Stimulated activated CD4-positive, alpha-beta T cell treated with anti-CD3 and anti-CD28 coated beads, TNF-alpha, amount 100 ng/mL, for 4 hours (primary cell): ENCODE results near the gene SLC1A2.

Experiments used
- DNase-seq, 3 experiments: peaks; one replicate each; pipeline ENCODE4 v3.0.0-alpha.2; 2020; ENCODE audit warnings: low read depth in 3 of 3

Gene SLC1A2

DNA sequence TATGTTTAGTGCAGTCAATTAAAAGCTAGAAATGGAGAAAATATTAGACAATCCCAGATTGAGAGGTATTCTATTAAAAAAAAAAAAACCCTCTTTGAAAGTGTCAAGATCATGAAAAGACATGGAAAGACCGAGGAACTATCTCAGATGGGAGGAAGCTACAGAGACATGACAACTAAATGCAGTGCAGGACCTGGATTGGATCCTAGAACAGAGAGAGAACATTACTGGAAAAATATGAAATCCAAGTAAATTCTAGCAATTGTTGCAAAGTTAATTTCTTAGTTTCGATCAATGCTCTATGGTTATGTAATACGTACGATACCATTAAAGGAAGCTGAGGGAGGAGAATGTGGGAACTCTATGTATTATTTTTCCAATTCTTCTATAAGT lies 43.2 kb downstream of the SLC1A2 start:
- DNase-seq: no peak

DNA sequence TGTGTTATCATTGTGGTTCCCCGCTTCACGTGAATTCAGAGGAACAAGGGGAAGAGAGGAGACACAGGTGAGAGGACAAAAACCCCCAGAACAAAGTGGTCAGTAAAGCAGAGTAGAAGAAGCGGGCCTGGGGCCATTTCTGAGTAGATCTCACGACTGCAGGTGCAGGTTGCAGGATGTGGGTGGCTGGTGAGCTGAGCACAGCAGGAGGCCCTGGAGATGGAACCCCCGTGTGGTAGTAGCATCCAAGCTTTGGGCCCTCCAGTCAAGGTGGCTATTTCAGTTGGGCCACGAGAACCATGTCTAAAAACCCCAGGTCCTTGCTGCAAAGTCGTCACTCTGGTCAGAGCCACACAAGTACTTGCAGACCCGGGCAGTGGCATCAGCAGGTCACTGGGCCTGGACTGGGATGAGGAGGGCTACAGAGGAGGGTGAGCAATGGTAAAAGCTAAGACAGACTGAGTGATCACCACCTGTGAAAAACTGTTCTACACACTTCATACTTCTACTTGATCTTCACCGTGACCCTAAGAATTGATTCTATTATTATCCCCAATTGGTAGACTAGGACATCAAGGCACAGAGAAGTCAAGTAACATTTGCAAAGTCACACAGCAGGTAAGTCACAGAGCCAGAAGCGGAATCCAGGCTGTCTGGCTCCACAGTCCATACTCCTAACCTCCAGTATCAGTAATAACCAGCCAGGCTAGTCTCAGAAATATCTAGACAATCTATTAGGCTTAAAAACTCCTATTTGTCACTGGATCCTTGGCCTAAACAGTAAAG lies 43.8 kb downstream of the SLC1A2 start:
- no peak for DNase-seq

DNA sequence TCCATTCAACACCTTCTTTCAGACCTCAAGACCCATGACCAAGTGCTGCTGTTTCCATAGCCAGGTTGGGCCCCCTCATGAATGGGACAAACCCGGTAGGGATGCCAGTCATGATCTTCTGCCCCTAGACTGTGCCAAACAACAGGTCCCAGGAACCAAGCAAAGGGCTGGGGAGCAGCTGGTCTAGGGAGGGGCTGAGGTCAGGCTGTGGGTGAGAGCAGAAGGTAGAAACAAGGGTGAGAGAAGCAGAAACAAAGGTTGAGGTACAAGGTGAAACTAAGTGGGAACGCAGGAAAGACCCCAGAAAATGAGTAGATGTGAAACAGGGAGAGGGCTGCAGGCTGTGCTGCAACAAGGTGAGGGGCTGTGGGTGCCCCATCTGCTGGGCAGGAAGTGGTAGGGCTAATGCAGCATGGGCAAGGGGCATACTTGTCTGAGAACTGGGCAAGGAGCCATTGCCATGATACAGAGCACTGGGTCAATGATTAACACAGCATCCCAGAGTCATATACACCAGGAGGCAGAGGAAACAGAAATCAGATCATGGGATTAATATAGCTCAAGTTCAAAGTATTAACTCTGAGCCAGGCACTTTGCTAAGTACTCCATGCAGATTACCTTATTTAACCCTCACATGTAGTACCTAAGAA lies 45.9 kb downstream of the SLC1A2 start:
- DNase-seq: no peak

DNA sequence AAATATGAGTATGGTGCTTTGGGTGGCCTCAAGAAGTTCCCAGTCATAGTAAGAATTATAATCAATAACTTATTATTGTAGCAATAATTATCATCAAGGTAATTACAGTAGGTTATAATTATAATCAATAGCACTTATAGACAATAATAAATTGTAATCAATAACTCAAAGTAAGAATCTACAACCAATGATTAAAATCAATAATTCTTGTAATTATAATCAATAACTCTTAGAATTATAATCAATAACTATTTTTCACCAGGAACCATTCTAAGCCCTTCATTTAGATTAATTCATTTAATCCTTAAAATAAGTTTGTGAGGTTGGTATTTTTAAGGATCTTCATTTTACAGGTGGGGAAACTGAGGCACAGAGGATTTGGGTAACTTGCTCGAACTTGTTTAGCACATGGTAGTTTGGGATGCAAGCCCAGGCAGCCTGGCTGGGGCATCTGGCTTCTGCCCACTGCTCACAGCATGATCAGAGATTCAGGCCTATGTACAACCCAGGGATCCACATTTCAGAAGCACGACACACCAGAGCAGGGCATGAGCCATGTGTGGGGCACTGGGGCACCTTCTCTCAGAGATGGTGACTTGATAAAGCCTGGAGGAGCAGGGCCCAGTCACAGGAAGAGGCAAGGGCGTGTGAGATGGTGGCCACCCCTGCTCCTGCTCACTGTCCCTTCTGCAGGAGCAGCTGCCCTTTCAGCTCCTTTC lies 46.6 kb downstream of the SLC1A2 start:
- no peak for DNase-seq

DNA sequence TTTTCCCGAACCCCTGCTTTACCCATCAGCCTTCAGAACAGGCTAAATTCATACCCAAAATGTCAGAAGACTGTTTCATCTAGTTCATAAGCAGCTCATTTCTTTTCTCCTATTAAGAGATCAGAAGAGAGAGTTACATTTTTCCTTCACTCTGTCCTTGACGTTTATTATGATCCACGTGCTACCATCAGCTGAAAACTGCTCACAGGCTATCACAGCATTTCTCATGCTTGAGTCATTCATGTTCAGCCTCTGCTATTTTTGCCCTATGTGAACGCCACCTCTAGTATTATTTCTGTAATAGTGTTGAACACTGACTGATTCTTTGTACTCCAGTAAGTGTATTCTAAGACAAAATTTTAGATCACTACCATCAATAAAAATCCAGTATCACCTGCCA lies 51.9 kb downstream of the SLC1A2 start:
- no peak for DNase-seq

DNA sequence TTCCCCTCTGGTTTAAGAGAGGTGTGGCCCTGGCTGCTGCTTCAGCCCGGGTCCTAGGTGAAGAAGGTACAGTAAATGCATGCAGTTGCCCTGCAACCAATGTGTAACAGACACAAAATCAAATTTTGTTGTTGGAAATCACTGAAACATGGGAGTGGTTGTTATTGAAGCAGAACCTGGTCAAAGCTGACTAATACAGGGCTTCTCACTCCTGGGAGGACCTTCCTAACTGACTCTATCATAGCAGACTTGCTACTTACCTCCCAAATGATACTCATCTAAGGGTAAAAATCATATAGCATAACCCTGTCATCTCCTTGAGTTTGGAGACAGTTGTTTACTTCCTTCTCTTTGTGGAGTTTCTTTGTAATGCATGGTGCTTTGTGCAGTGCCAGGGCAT lies 52.6 kb downstream of the SLC1A2 start:
- DNase-seq: no peak

DNA sequence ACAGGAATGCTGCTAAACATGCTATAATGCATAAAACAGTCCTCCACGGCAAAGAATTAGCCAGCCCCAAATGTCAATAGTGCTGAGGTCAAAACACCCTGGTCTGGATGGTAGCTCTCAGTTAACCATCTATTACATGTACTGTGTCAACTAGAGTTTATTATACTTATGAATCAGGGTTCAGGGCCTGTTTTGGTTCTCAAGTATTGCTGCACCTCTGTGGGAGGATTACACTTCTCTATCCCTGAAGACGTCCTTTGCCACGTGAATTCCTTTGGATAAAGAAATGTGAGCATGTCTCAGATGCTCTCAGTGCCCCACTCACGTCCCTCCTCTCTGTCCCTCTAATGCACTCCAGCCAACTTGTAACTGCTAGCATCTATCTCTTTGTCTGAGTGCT lies 53.4 kb downstream of the SLC1A2 start:
- no peak for DNase-seq

DNA sequence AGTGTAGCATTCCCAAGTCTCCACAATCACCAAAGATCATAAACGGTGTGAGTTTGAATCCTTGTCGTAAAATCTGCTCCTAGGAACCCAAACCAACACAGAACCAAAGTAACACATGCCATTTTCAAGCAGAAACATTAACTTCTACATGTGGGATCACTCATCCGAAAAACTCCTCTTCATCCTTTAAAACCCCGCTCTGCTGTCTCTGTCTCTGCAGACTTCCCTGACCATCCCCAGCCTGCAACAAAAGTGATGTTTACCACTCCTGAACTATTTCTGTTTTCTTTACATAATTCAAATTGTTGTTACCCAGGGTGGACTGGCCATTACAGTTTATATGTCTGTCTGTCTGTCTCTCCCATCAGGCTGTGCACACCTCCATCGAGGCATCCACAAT lies 54.0 kb downstream of the SLC1A2 start:
- DNase-seq: no peak

DNA sequence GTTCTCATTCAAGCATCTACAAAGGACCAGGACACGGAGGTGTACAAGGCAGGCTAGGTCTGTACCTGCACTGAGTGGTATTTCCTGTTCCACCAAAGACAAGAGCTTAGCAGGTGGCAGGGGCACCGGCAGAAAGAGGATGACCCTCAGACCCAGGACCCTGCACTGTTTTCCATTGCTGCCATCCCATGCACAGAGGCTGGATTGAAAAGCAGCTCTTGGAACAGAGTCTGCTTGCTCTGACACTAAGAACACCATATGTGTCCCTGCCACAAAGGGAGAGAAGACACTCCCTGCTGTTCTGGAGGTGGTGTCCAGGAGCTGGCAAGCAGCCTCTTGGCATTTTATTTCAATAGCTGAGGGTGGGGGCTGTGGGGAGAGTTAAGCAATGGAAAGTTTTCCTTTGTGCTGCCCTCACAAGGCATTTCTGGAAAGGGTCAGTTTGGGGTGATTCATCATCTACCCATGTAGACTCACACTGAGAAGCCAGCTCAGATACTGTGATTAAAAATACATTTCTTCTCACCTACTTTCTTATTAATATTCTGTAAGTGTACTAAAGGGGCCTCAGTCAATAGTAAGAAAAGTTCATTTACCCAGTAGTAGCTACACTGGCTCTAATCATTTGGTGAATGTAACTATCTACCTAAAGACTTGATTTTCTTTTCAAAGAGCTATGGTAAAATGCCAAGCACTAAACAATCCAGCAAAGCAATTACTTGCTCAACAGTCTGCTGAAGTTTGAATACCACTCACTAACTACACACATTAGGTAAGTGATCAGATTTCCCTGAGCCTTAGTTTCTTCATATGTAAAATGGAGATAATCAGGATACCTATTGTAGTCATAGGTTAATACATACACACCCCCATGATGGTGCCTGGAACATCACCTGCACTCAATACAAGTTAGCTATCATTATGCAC lies 55.2 kb downstream of the SLC1A2 start:
- no peak for DNase-seq

DNA sequence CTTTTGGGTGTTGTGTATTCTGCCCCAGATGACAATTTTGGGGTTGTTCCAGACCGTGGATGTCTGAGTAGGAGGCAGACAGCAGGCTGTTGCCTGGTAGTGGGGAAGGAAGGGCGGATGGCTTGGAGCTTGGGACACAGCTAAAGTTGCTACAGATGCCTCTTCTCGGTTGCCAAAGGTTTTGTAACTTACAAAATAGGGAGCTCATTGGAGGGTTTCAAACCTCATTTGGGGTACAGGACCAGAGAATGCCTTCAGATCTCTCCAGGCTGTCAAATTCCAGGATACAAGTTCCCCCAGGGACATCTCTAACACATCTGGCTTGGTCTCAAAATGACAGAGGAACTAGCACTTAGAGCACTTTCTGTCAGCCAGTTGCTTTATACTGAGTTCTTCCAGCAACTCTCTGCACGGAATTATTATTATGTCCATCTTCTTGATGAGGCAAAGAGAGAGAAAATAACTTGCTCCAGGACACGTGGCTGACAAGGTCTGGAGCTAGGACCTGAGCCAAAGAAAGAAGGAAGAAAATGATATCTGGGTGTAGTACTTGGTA lies 56.0 kb downstream of the SLC1A2 start:
- DNase-seq: no peak

DNA sequence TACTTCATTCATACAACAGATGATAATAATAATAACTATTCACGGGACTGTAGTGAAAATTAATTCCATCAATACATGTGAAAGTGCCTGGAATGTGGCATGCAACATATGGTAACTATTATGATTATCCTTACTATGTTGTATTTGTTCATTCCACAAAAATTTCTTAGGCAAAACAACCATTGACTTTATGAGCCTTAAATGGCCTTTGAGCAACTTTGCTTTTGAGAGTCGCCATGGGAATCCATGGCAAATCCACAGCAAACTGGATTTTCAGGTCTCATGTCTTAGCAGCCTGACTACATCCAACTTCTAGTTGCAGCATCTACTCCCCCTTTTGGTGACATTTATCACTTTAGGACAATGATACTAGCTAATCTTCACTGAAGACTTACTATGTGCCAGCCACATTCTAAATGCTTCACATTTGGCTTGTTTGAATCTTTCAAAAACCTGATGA lies 56.8 kb downstream of the SLC1A2 start:
- DNase-seq: no peak

DNA sequence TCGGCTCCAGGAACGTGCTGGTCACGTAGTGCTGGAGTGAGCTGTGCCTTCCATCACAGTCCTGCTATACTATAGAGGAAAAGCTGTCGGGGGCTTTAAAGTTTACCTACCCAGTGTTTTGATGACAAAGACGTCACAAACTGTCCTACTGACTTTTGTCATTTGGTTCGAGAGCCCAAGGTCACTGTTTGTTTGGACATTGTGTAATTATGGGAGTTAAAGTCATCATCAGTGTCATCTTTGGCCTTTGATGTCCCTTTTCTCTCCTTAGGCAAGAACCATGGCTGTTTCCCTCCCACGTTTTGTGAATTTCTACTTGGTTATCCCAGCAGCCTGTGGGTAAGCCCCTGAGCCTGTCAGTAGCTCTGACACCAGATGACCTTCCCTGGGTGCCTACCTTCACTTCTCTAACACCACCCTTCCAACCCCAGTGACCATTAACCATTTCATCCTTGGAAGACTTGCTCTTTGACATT lies 59.3 kb downstream of the SLC1A2 start:
- DNase-seq: no peak

DNA sequence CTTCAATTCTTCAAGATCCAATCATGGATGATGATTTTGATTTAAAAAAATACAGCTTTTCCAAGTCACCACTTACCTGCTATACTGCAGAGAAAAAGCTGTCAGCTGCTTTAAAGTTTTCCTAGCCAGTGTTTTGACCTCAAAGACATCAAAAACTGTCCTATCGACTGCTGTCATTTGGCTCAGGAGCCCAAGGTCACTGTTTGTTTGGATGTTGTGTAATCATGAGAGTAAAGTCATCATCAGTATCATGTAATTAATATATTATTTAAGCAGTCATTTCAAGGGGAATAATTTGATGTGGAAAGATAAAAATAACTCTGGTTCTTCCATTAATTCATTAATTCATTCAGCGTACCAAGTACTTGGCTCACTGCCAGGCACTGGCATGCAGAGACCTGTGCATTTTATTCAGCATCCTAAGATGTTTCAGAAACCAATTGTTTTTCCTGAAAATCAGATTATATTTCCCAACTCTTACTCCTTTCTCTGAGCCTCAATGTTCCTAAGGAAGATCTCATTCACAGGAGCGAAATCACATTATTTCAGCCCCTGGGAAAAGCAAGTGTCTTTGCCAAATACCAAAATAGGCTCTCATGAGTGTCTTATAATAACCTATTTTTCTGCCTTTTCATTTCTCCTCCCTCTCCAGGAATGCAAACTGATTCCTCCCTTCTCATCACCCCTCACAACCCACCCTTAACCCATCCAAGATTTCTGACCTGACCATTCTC lies 59.9 kb downstream of the SLC1A2 start:
- DNase-seq: no peak

DNA sequence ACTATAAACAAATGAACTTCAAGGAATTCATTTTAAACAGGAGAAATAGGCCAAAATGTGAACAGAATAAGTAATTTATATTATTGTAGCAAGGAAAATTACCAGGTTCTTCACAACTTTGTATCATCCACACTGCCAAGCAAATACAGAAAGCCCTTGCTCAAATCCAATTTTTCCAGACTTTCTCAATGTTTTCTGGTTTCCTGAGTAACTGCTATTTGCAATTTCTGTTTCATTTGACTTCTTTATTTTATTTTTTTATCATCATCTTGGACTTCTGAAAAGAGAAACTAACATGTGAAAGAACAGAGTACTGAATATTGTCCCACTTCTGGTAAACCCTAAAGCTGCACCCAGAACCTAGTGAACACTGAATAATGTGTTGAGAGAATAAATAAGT lies 61.0 kb downstream of the SLC1A2 start:
- no peak for DNase-seq

DNA sequence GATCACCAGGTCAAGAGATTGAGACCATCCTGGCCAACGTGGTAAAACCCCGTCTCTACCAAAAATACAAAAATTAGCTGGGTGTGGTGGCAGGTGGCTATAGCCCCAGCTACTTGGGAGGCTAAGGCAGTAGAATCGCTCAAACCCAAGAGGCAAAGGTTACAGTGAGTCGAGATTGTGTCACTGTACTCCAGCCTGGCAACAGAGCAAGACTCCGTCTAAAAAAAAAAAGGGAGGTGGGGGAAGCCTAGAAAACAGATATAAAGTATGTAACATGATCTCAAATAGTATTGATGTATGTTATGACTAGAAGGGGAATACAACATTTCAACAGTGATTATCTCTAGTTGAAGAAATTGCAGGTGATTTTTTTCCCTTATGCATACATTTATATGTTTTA lies 61.4 kb downstream of the SLC1A2 start:
- DNase-seq: no peak

DNA sequence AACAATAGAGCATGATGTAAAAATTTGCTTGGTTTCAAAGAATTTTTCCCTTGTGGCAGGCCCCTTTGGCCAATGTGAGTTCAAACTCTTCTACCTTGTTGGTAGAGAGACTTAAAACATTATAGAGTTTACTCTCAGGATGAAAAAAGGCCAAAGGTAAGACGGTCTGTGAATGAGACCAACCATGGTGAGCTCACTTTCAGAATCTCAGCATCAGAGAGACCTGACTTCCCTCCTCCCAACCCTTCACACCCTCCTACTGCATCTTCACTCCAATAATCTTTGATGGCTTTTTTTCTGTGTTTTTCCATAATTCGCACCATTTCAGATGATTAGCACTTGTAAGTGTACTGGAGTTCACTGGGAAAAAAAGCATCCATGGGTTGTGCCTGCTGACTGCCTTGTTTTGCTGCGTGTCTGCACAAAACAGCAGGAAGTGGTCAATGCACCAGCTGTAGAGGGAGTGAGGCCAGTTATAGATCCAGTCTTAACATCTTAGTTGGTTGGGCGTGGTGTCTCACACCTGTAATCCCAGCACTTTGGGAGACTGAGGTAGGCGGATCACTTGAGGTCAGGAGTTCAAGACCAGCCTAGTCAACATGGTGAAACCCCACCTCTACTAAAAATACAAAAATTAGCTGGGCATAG lies 64.1 kb downstream of the SLC1A2 start:
- DNase-seq: no peak

DNA sequence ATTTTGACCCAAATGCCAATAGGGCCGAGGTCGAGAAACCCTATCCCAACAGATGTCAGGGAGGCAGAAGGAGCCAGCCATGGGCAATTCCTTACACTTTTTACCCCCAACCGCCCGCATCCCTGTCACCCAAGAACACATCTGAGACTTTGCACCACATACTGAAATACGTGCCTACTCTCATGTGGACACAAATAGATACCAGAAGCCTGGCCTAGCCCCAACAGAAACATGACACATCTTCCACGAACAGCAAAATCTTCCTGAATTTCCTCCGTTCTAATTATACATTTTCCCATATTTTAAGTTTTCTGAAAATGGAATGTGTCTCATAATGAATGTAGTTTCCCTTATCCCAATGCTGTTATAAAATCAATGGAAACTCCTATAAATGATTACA lies 64.7 kb downstream of the SLC1A2 start:
- no peak for DNase-seq

DNA sequence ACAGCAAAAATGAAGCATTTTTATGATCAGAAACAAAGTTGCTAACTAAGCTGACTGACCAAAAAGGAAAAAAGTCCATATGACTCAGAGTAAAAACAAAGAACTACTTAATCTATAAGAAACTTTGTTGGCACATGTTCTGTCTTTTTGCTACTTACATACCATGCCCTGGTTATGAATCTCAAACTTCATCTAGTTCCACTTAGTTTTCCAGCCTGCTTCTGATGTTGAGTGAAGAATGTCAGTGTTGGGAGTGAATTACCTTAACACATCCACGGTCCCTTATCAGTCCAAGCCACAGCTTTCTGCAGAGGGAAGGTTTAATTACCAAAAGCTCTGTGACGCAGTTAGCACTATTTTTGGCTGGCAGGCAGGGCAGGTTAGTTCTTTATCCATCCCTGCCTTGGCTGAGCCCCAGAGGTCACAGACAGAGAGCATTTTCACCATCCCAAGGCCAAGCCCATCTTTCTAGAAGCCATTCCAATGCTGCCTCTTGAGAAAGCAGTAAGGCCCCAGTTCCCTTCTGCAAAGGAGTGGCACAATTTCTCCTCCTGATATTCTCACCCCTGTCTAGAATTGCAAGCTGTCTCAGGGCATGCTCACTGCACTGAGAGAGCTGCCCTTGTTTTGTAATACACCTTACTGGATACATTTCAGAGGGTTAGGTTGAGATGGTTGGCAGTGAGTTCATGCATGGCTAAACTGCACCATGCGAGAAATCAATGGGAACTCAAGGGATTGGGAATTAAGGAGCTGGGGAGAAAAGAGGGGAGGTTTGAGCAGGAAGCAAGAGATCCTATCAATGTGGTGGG lies 67.1 kb downstream of the SLC1A2 start:
- no peak for DNase-seq

DNA sequence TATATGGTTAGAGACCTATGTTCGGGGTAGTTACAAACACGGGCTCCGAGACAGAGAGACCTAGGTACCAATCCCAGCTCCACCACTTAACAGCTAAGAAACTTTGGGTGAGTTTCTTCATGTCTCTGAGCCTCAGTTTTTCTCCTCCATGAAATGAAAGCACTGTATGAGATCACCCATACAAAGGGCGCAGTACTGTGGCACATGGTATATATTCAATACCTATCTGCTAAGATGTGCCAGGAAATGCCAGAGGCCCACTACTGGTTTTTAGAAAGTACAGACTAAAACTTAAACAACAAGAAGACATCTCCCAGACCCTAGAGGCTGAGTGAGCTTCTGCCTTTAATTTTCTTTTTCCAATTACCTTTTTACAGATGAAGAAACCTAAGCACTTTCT lies 69.5 kb downstream of the SLC1A2 start:
- DNase-seq: no peak
